ENCODE data around the gene COL25A1. TPM values are rescaled to one million over a fixed set of nuclear protein-coding genes. Genes with fewer than 3 reads are reported as not detected.
"Not testable (repeated sequence)": the region's sequence is repeated elsewhere in the genome, so short reads cannot be mapped to it uniquely, and the experiment has no call there.

Gene COL25A1
- total RNA-seq, 2 experiments from 2014 or later = not detected

GRCh38 chr4:109072595-109072994 is 229.9 kb downstream of the COL25A1 start:
- H3K36me3 Mint-ChIP-seq (ENCODE audit: low read depth) = no peaks in the 10 kb centered on the region
- H3K4me1 Mint-ChIP-seq = no peaks in the 10 kb centered on the region
- H3K27ac Mint-ChIP-seq = no peak overlapping the region
- DNase-seq (no peak), ATAC-seq (no peak)
- no peaks in the 10 kb centered on the region for H3K9me3 Mint-ChIP-seq (ENCODE audit: low read depth)
- ChIA-PET CTCF (no interaction called here), POLR2A (no interaction called here)
- intact Hi-C loops (cut with DNase I, micrococcal nuclease) = no loop called here
- no peaks in the 10 kb centered on the region for H3K27me3 Mint-ChIP-seq
- H3K4me3 Mint-ChIP-seq = no peak overlapping the region

- H3K4me3 Mint-ChIP-seq; ATAC-seq; DNase-seq; H3K36me3 Mint-ChIP-seq (ENCODE audit: low read depth); H3K27ac Mint-ChIP-seq; intact Hi-C loops (cut with DNase I, micrococcal nuclease); H3K27me3 Mint-ChIP-seq; POLR2A ChIA-PET; H3K4me1 Mint-ChIP-seq; CTCF ChIA-PET; H3K9me3 Mint-ChIP-seq (ENCODE audit: low read depth): not testable (repeated sequence)
Measured at GRCh38 chr4:109070677-109071076, 231.8 kb downstream of the COL25A1 start.

- Mint-ChIP-seq H3K36me3 (ENCODE audit: low read depth) (no peaks in the 10 kb centered on the region), H3K4me1 (no peaks in the 10 kb centered on the region), H3K4me3 (no peak overlapping the region), H3K27ac (no peak overlapping the region), H3K27me3 (peaks cover 2% of the 10 kb centered on the region), H3K9me3 (ENCODE audit: low read depth) (no peaks in the 10 kb centered on the region)
- ATAC-seq (no peak), DNase-seq (no peak)
- intact Hi-C loops (cut with DNase I, micrococcal nuclease) = no loop called here
- ChIA-PET CTCF (no interaction called here), POLR2A (no interaction called here)
Measured at GRCh38 chr4:109067508-109068235, 234.8 kb downstream of the COL25A1 start.

GRCh38 chr4:109065006-109065405 is 237.5 kb downstream of the COL25A1 start:
- H3K27me3 Mint-ChIP-seq = peaks cover 2% of the 10 kb centered on the region
- ATAC-seq (no peak), DNase-seq (no peak)
- no peaks in the 10 kb centered on the region for H3K4me1 Mint-ChIP-seq
- CTCF ChIA-PET = no interaction called here
- H3K36me3 Mint-ChIP-seq (ENCODE audit: low read depth) = no peaks in the 10 kb centered on the region
- H3K9me3 Mint-ChIP-seq (ENCODE audit: low read depth) = no peaks in the 10 kb centered on the region
- no peak overlapping the region for H3K4me3 Mint-ChIP-seq
- POLR2A ChIA-PET = no interaction called here
- no peak overlapping the region for H3K27ac Mint-ChIP-seq
- intact Hi-C loops (cut with DNase I, micrococcal nuclease) = no loop called here

- POLR2A ChIA-PET = no interaction called here
- no peak overlapping the region for H3K4me3 Mint-ChIP-seq
Measured at GRCh38 chr4:109053257-109053656, 249.2 kb downstream of the COL25A1 start.

GRCh38 chr4:109052821-109053220 is 249.6 kb downstream of the COL25A1 start:
- Mint-ChIP-seq H3K4me3 (no peak overlapping the region), H3K4me1 (no peaks in the 10 kb centered on the region), H3K9me3 (ENCODE audit: low read depth) (no peaks in the 10 kb centered on the region), H3K27me3 (peaks cover 6% of the 10 kb centered on the region), H3K36me3 (ENCODE audit: low read depth) (no peaks in the 10 kb centered on the region), H3K27ac (no peak overlapping the region)
- ATAC-seq = no peak
- intact Hi-C loops (cut with DNase I, micrococcal nuclease) = no loop called here
- ChIA-PET POLR2A (interaction anchor here (0.6 kb wide), 1 partner anchor 330 kb away, joined by 7 read pairs; no protein-coding TSS in a partner anchor), CTCF (interaction anchor here (0.8 kb wide), 1 partner anchor 246 kb away, joined by 3 read pairs; no protein-coding TSS in a partner anchor)
- no peak for DNase-seq

More at GRCh38 chr4:109053257-109053656, 249.2 kb downstream of the COL25A1 start:
- DNase-seq = no peak
- H3K27ac Mint-ChIP-seq = no peak overlapping the region
- intact Hi-C loops (cut with DNase I, micrococcal nuclease) = no loop called here
- CTCF ChIA-PET = interaction anchor here (0.8 kb wide), 1 partner anchor 246 kb away, joined by 3 read pairs; no protein-coding TSS in a partner anchor
- no peaks in the 10 kb centered on the region for H3K4me1 Mint-ChIP-seq
- H3K27me3 Mint-ChIP-seq = peaks cover 6% of the 10 kb centered on the region
- no peak for ATAC-seq
- no peaks in the 10 kb centered on the region for H3K36me3 Mint-ChIP-seq (ENCODE audit: low read depth)
- H3K9me3 Mint-ChIP-seq (ENCODE audit: low read depth) = no peaks in the 10 kb centered on the region

- Mint-ChIP-seq H3K4me3 (no peak overlapping the region), H3K27ac (no peak overlapping the region), H3K4me1 (peaks cover 3% of the 10 kb centered on the region), H3K36me3 (ENCODE audit: low read depth) (no peaks in the 10 kb centered on the region), H3K9me3 (ENCODE audit: low read depth) (no peaks in the 10 kb centered on the region), H3K27me3 (peaks cover 4% of the 10 kb centered on the region)
- no peak for DNase-seq
- intact Hi-C loops (cut with DNase I, micrococcal nuclease) = no loop called here
- CTCF ChIA-PET = no interaction called here
- POLR2A ChIA-PET = no interaction called here
- ATAC-seq = no peak
Measured at GRCh38 chr4:109051054-109051453, 251.4 kb downstream of the COL25A1 start.

GRCh38 chr4:109049926-109050325 is 252.5 kb downstream of the COL25A1 start:
- Mint-ChIP-seq H3K36me3 (ENCODE audit: low read depth) (no peaks in the 10 kb centered on the region), H3K4me3 (no peak overlapping the region), H3K27me3 (peaks cover 4% of the 10 kb centered on the region), H3K4me1 (peaks cover 3% of the 10 kb centered on the region), H3K9me3 (ENCODE audit: low read depth) (no peaks in the 10 kb centered on the region), H3K27ac (no peak overlapping the region)
- ChIA-PET POLR2A (no interaction called here), CTCF (no interaction called here)
- DNase-seq (no peak), ATAC-seq (no peak)
- intact Hi-C loops (cut with DNase I, micrococcal nuclease) = no loop called here

GRCh38 chr4:109046471-109047201 is 255.8 kb downstream of the COL25A1 start:
- ChIA-PET CTCF (no interaction called here), POLR2A (no interaction called here)
- ATAC-seq = no peak
- no peak for DNase-seq
- Mint-ChIP-seq H3K27ac (no peak overlapping the region), H3K4me1 (peaks cover 3% of the 10 kb centered on the region), H3K9me3 (ENCODE audit: low read depth) (no peaks in the 10 kb centered on the region), H3K4me3 (no peak overlapping the region), H3K27me3 (peaks cover 4% of the 10 kb centered on the region), H3K36me3 (ENCODE audit: low read depth) (no peaks in the 10 kb centered on the region)
- intact Hi-C loops (cut with DNase I, micrococcal nuclease) = no loop called here

- Mint-ChIP-seq H3K27me3 (peaks cover 4% of the 10 kb centered on the region), H3K4me1 (peaks cover 3% of the 10 kb centered on the region), H3K36me3 (ENCODE audit: low read depth) (no peaks in the 10 kb centered on the region), H3K9me3 (ENCODE audit: low read depth) (no peaks in the 10 kb centered on the region), H3K4me3 (no peak overlapping the region), H3K27ac (no peak overlapping the region)
- ChIA-PET POLR2A (no interaction called here), CTCF (no interaction called here)
- DNase-seq (no peak), ATAC-seq (no peak)
- intact Hi-C loops (cut with DNase I, micrococcal nuclease) = no loop called here
Measured at GRCh38 chr4:109044431-109044830, 258.0 kb downstream of the COL25A1 start.

- peaks cover 4% of the 10 kb centered on the region for H3K27me3 Mint-ChIP-seq
- H3K9me3 Mint-ChIP-seq (ENCODE audit: low read depth) = no peaks in the 10 kb centered on the region
- no peak overlapping the region for H3K27ac Mint-ChIP-seq
- intact Hi-C loops (cut with DNase I, micrococcal nuclease) = no loop called here
- no peak overlapping the region for H3K4me3 Mint-ChIP-seq
- H3K36me3 Mint-ChIP-seq (ENCODE audit: low read depth) = no peaks in the 10 kb centered on the region
- no peak for DNase-seq
- no peak for ATAC-seq
- H3K4me1 Mint-ChIP-seq = peaks cover 3% of the 10 kb centered on the region
- ChIA-PET CTCF (interaction anchor here (0.7 kb wide), 1 partner anchor 108 kb away, joined by 3 read pairs; no protein-coding TSS in a partner anchor), POLR2A (no interaction called here)
Measured at GRCh38 chr4:109043286-109043685, 259.2 kb downstream of the COL25A1 start.

All from activated CD4-positive, alpha-beta T cell treated with anti-CD3 and anti-CD28 coated beads for 36 hours (primary cell).